GM19351 (cell line): Measurements from ENCODE around the gene TRUB2.

ENCODE experiments used
- ATAC-seq: cut with Tn5 transposase; IDR thresholded peaks from one replicate; pipeline ENCODE4 v1.9.1; 2021; ENCODE audit warnings: mild to moderate bottlenecking, moderate library complexity; ENCODE audit not compliant: unreplicated experiment

TRUB2 gene

GRCh38 chr9:128271112-128271511 lies 51.1 kb downstream of the TRUB2 start:
- no peak for ATAC-seq

GRCh38 chr9:128266868-128267590 lies 55.2 kb downstream of the TRUB2 start:
- no peak for ATAC-seq

- no peak for ATAC-seq
These were observed 56.8 kb downstream of the TRUB2 start for GRCh38 chr9:128265348-128265847.

- ATAC-seq, result no peak
These were observed 59.6 kb downstream of the TRUB2 start for GRCh38 chr9:128262687-128263086.

GRCh38 chr9:128260340-128260739 lies 61.9 kb downstream of the TRUB2 start:
- no peak for ATAC-seq

- no peak for ATAC-seq
These were observed 63.1 kb downstream of the TRUB2 start for GRCh38 chr9:128259156-128259555.

GRCh38 chr9:128258326-128258725 lies 63.9 kb downstream of the TRUB2 start:
- ATAC-seq, result no peak

- no peak for ATAC-seq
These were observed 64.3 kb downstream of the TRUB2 start for GRCh38 chr9:128257907-128258306.

- no peak for ATAC-seq
These were observed 65.0 kb downstream of the TRUB2 start for GRCh38 chr9:128257086-128257825.
